AG04450 (cell line): ENCODE data around the gene SUSD3. TPM values are rescaled to one million over a fixed set of nuclear protein-coding genes. Genes with fewer than 3 reads are reported as not detected.
"Not testable (repeated sequence)": the region's sequence is repeated elsewhere in the genome, so short reads cannot be mapped to it uniquely, and the experiment has no call there.

Experiments
- CTCF ChIA-PET: fragments of 300-600, 350-600 bp; formaldehyde crosslinking; extraction: SDS; loops from one replicate; lab custom pipeline; 2022; ENCODE audit warnings: antibody characterized with exemption, inconsistent platforms; lab: Charles Lee
- POLR2A ChIA-PET: fragments of 350-600 bp; formaldehyde crosslinking; extraction: SDS; loops from one replicate; lab custom pipeline; 2021; ENCODE audit warnings: antibody characterized with exemption, inconsistent platforms; lab: Yijun Ruan, JAX
- DNase-seq: peaks from one replicate; pipeline ENCODE4 v3.0.0-alpha.2; 2011; ENCODE audit warnings: low read depth, low spot score
- H3K27ac ChIP-seq: one replicate; pipeline ENCODE4 v1.5.1; 2012; ENCODE audit warnings: low read depth, low read length, control low read depth
- H3K27me3 ChIP-seq: one replicate; pipeline ENCODE4 v1.6.0; 2012; ENCODE audit warnings: low read length; ENCODE audit not compliant: control insufficient read depth, insufficient read depth
- H3K4me3 ChIP-seq: 2 replicates; pipeline ENCODE4 v1.5.1; 2011; ENCODE audit warnings: mild to moderate bottlenecking, low read depth, low read length, control low read depth
- H3K9me3 ChIP-seq: 2 replicates; pipeline ENCODE4 v1.5.1; 2012; ENCODE audit warnings: low read length; ENCODE audit not compliant: control insufficient read depth, insufficient read depth
- CTCF ChIP-seq: IDR thresholded peaks from 2 replicates; pipeline ENCODE4 v1.5.1; 2011; ENCODE audit warnings: low read depth, low read length, control low read depth, inconsistent platforms
- polyA plus RNA-seq: library from polyadenylated mRNA; depleted of rRNA; stranded (reverse); fragments of >200 nt; gene quantifications from 2 replicates; pipeline ENCODE4 v1.2.3, GENCODE V29; 2011

SUSD3 gene
- polyA plus RNA-seq, 1 experiment: 1.4 TPM

GRCh38 chr9:93012963-93013855 is 45.3 kb upstream of the SUSD3 start:
- Histone ChIP-seq H3K27ac (no peak overlapping the region), H3K9me3 (no peaks in the 10 kb centered on the region), H3K4me3 (no peak overlapping the region), H3K27me3 (peaks cover 2% of the 10 kb centered on the region)
- CTCF ChIA-PET: no interaction called here
- DNase-seq: no peak
- POLR2A ChIA-PET: no interaction called here
- TF ChIP-seq CTCF: no peak

- ChIA-PET CTCF (no interaction called here), POLR2A (no interaction called here)
- Histone ChIP-seq H3K9me3 (no peaks in the 10 kb centered on the region), H3K27me3 (peaks cover 2% of the 10 kb centered on the region), H3K4me3 (no peak overlapping the region), H3K27ac (no peak overlapping the region)
- DNase-seq: no peak
- TF ChIP-seq CTCF: no peak
These were observed 44.5 kb upstream of the SUSD3 start for GRCh38 chr9:93013856-93014582.

- DNase-seq, H3K4me3 ChIP-seq, POLR2A ChIA-PET, H3K9me3 ChIP-seq, H3K27ac ChIP-seq, H3K27me3 ChIP-seq: not testable (repeated sequence)
- CTCF ChIA-PET: interaction anchor here (0.7 to 1.3 kb wide), 3 partner anchors 10 to 288 kb away, joined by 3 to 6 read pairs (median 5); no protein-coding TSS in a partner anchor
These were observed 43.3 kb upstream of the SUSD3 start for GRCh38 chr9:93015190-93015589.

GRCh38 chr9:93017621-93018020 is 40.9 kb upstream of the SUSD3 start:
- Histone ChIP-seq H3K27ac (no peak overlapping the region), H3K27me3 (peaks cover 8% of the 10 kb centered on the region), H3K4me3 (no peak overlapping the region), H3K9me3 (no peaks in the 10 kb centered on the region; the same call in 1 of the 2 replicates)
- POLR2A ChIA-PET: no interaction called here
- TF ChIP-seq CTCF: no peak
- no peak for DNase-seq
- CTCF ChIA-PET: interaction anchor here (1.6 kb wide), 1 partner anchor 288 kb away, joined by 4 read pairs; no protein-coding TSS in a partner anchor

GRCh38 chr9:93020151-93020550 is 38.4 kb upstream of the SUSD3 start:
- ChIA-PET POLR2A (no interaction called here), CTCF (interaction anchor here (1.4 kb wide), 1 partner anchor 16 kb away, joined by 3 read pairs; no protein-coding TSS in a partner anchor)
- TF ChIP-seq CTCF: no peak
- H3K27ac ChIP-seq: no peak overlapping the region
- H3K27me3 ChIP-seq: peaks cover 5% of the 10 kb centered on the region
- H3K4me3 ChIP-seq: no peak overlapping the region
- DNase-seq: no peak
- H3K9me3 ChIP-seq: no peaks in the 10 kb centered on the region; the same call in 1 of the 2 replicates
